GM12875 (cell line): Measurements from ENCODE around the gene TAPBPL.

ENCODE experiments used
- H3K4me3 ChIP-seq: one replicate; pipeline ENCODE4 v1.5.1; 2011; ENCODE audit warnings: low read depth, low read length, control low read depth
- CTCF ChIP-seq: IDR thresholded peaks from 2 replicates; pipeline ENCODE4 v1.5.1; 2011; ENCODE audit warnings: low read depth, mild to moderate bottlenecking, control low read depth, inconsistent platforms, low read length, moderate library complexity, borderline replicate concordance; ENCODE audit not compliant: insufficient read depth

The TAPBPL gene

DNA sequence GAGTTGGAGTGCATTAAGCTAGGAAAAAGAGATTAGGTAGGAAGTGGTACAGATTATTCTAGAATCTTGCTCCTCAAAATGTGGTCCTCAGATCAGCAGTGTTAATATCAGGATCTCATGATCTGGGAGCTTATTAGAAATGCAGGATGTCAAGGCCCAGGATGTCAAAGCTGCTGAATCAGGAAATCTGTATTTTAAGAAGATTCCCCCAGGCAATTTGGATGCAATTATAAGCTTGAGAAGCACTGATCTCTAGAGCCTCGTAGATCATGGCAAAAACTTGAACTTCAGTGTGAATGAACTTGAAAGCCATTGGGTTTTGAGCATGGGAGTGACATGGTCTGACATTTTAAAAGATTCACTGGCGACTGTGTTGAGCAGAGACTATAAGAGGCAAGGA, 48.6 kb downstream of the TAPBPL start:
- no peak overlapping the region for H3K4me3 ChIP-seq
- TF ChIP-seq CTCF: no peak

DNA sequence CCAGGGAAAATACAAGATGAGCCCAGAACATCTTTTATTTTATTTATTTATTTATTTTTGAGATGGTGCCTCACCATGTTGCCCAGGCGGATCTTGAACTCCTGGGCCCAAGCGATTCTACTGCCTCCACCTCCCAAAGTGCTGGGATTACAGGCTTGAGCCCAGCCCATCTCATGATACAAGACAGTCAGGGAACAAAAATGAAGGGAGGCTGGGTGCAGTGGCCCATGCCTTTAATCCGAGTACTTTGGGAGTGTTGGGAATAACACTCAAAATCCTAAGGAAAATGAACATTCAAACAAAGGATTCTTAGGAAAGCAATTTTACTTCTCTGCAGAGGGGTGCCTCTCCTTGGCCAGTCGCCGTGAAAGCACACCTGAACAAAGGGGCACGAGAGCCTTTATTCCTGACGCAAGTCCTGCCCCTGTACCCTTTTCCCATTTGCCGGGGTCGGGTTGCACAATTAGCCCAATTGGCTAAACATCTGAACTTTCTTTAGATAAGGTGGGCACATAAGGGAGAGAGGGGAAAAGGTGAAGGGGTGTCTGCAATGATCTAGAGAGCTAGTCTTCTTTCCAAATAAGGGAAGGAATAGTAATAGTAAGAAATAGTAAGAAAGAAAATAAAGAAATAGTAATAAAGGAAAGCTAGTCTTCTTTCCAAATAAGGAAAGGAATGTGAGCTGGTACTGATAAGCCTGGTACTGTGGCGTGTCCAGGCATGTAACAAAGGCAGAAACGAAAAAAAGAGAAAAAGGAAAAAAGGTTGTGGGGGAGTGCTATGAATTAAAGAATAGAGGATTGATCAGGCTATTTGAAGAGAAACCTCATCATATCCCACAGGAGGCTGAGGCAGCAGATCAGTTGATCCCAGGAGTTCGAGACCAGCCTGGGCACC, 55.5 kb downstream of the TAPBPL start:
- no peak overlapping the region for H3K4me3 ChIP-seq
- no peak for TF ChIP-seq CTCF

- no peak for TF ChIP-seq CTCF
- no peak overlapping the region for H3K4me3 ChIP-seq
These were observed 56.2 kb downstream of the TAPBPL start for GRCh38 chr12:6508087-6508486.
